ENCODE data around the gene WDR6.

WDR6 gene, protein sequence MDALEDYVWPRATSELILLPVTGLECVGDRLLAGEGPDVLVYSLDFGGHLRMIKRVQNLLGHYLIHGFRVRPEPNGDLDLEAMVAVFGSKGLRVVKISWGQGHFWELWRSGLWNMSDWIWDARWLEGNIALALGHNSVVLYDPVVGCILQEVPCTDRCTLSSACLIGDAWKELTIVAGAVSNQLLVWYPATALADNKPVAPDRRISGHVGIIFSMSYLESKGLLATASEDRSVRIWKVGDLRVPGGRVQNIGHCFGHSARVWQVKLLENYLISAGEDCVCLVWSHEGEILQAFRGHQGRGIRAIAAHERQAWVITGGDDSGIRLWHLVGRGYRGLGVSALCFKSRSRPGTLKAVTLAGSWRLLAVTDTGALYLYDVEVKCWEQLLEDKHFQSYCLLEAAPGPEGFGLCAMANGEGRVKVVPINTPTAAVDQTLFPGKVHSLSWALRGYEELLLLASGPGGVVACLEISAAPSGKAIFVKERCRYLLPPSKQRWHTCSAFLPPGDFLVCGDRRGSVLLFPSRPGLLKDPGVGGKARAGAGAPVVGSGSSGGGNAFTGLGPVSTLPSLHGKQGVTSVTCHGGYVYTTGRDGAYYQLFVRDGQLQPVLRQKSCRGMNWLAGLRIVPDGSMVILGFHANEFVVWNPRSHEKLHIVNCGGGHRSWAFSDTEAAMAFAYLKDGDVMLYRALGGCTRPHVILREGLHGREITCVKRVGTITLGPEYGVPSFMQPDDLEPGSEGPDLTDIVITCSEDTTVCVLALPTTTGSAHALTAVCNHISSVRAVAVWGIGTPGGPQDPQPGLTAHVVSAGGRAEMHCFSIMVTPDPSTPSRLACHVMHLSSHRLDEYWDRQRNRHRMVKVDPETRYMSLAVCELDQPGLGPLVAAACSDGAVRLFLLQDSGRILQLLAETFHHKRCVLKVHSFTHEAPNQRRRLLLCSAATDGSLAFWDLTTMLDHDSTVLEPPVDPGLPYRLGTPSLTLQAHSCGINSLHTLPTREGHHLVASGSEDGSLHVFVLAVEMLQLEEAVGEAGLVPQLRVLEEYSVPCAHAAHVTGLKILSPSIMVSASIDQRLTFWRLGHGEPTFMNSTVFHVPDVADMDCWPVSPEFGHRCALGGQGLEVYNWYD

DNA sequence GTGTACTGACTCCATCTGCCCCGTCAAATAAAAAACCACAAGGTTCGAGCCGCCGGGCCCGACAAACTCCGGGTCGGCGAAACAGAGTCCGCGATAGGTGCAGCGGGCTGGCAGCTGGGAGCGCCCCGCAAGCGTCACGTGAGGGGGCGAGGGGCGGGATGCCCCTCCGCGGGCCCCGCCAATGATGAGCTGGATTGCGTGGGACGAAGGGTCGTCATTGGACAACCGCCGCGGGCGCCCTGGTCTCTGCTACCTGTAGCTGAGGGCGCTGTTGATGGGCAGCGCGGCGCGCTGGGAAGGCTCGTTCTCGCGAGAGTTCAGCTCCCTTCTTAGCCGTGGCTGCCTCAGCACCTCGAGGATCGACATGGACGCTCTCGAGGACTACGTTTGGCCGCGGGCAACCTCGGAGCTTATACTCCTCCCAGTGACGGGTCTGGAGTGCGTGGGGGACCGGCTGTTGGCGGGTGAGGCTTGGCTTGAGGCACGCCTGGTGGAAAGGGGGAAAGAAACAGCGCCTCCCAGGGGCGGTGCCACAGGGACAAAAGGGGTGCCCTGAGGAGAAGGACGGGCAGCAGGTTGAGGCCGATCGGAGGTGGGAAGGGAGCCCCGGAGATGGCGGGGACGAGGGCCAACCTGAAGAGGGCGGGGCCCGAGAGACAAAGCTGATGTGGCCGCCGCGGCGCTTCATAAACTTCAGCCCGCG is at the start of gene WDR6:
Gene WDR6, plus strand, starts transcription at position 324 of the 703 bp plus-strand sequence. Its CDS starts 41 bp downstream, at position 365.
- no peak for TF ChIP-seq ZNF274 (IDR thresholded peaks at IDR 0.05; ENCODE audit: low read depth, low read length)
- peak within 1 kb of the TSS; percentile 91 for H3K4me3 ChIP-seq (ENCODE audit: low read length)

DNA sequence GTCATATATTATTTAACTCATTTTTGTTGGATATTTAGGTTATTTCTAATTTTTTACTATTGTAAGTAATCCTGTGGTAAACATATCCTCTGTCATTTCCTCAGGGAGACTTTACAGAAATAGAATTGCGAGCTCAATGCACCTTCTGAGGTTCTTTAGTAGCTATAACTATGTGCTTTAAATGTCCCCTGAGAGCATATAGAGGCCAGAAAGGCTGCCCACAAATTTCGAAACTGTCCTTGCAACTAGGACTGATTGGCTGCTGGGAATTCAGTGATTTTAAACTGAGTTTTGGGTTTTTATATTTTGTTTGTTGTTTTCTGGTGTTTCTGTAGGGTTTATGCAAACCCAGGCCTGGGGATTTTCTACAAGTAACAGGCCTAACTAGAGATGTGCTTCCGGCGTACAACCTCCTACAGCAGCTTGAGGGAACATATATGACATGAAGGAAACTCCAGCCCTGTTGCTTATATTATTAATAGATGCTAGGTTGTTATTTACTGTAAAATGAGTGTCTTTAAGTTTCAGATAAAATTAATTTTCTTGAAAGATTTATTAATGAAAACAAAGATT is 46.3 kb upstream of the WDR6 start:
- no peak overlapping the region for H3K4me3 ChIP-seq (ENCODE audit: low read length)
- TF ChIP-seq ZNF274 (IDR thresholded peaks at IDR 0.05; ENCODE audit: low read depth, low read length) = no peak

DNA sequence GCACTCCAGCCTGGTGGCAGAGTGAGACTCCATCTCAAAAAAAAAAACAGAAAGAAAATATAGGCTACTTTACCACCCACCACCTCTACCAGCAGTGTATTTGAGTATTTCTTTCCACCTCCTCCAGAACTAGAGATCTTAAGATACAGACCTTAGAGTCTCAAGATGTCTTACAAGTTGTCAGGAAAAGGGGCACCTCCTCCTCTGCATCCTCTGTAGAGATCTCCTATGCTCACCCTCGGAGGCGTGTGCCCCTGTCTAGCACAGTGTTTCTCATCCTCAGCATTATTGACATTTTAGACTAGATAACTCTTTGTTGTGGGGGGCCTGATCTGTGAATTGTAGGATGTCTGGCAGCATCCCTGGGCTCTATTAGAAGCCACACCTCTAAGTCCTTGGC is 44.9 kb upstream of the WDR6 start:
- no peak for TF ChIP-seq ZNF274 (IDR thresholded peaks at IDR 0.05; ENCODE audit: low read depth, low read length)

GRCh38 chr3:48962939-48963338 is 44.3 kb upstream of the WDR6 start:
- TF ChIP-seq ZNF274 (IDR thresholded peaks at IDR 0.05; ENCODE audit: low read depth, low read length) = no peak
- no peak overlapping the region for H3K4me3 ChIP-seq (ENCODE audit: low read length)

More for the DNA sequence above, 44.9 kb upstream of the WDR6 start:
- no peak overlapping the region for H3K4me3 ChIP-seq (ENCODE audit: low read length)

GRCh38 chr3:48963591-48963990 is 43.6 kb upstream of the WDR6 start:
- H3K4me3 ChIP-seq (ENCODE audit: low read length) = no peak overlapping the region
- no peak for TF ChIP-seq ZNF274 (IDR thresholded peaks at IDR 0.05; ENCODE audit: low read depth, low read length)

- no peak overlapping the region for H3K4me3 ChIP-seq (ENCODE audit: low read length)
- TF ChIP-seq ZNF274 (IDR thresholded peaks at IDR 0.05; ENCODE audit: low read depth, low read length) = no peak
Measured at GRCh38 chr3:48966367-48966766, 40.8 kb upstream of the WDR6 start.

DNA sequence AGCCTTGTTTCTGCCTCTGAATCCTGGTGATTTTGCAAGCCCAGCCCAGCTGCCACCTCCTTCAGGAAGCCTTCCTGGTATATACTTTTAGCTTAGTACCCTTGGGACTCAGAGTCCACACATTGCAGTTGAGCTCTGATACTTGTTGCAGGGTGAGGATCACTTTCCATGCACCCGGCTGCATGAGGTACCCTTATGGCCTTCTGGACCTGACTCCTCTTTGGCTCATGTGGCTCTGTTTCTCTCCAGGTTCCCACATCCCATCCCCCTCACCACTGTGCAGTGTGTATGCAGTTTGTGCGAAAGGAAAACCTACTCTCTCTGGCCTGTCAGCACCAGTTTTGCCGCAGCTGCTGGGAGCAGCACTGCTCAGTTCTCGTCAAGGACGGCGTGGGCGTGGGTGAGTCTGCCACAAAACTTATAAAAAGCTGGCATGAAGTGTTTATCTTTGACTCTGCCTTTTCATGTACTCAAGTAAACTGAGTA is 40.3 kb upstream of the WDR6 start:
- no peak for TF ChIP-seq ZNF274 (IDR thresholded peaks at IDR 0.05; ENCODE audit: low read depth, low read length)
- H3K4me3 ChIP-seq (ENCODE audit: low read length) = no peak overlapping the region

DNA sequence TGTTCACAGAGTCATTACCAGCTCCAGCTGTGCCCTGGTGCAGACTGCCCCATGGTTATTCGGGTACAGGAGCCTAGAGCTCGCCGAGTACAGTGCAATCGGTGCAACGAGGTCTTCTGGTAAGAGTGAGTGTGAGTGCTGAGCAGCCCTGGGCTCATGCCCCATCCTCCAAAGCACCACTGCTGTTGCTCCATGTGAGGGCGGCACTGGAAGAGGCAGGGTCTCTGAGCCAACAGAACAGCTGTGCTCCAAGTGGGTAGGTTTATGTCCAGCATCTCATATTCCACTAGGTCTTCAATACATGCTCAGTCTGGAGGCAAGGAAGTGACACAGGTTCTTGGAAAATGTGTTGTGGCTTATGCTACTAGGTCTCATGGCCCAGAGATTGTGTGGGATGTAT is 36.6 kb upstream of the WDR6 start:
- no peak for TF ChIP-seq ZNF274 (IDR thresholded peaks at IDR 0.05; ENCODE audit: low read depth, low read length)

GRCh38 chr3:48974076-48974864 is 32.9 kb upstream of the WDR6 start:
- no peak for TF ChIP-seq ZNF274 (IDR thresholded peaks at IDR 0.05; ENCODE audit: low read depth, low read length)
- no peak overlapping the region for H3K4me3 ChIP-seq (ENCODE audit: low read length)

More for the DNA sequence above, 36.6 kb upstream of the WDR6 start:
- H3K4me3 ChIP-seq (ENCODE audit: low read length) = no peak overlapping the region

GRCh38 chr3:48979451-48979850 is 27.7 kb upstream of the WDR6 start:
- no peak overlapping the region for H3K4me3 ChIP-seq (ENCODE audit: low read length)
- no peak for TF ChIP-seq ZNF274 (IDR thresholded peaks at IDR 0.05; ENCODE audit: low read depth, low read length)

DNA sequence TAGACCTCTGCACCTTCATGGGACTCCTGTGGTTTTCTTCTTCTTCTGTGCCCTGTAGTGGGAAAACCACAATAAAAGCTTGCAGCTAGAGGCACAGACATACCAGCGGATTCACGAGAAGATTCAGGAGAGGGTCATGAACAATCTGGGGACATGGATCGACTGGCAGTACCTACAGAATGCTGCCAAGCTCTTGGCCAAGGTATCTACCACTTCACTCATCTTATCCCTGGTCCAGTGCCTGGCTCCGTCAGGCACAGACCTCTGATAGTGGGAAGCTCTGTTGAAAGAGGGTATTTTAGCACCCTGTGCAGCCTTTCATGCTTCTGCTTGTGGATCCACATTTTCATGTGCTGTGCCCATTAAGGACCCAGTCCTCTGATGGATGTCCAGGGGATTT is 26.9 kb upstream of the WDR6 start:
- H3K4me3 ChIP-seq (ENCODE audit: low read length) = no peak overlapping the region
- TF ChIP-seq ZNF274 (IDR thresholded peaks at IDR 0.05; ENCODE audit: low read depth, low read length) = no peak

DNA sequence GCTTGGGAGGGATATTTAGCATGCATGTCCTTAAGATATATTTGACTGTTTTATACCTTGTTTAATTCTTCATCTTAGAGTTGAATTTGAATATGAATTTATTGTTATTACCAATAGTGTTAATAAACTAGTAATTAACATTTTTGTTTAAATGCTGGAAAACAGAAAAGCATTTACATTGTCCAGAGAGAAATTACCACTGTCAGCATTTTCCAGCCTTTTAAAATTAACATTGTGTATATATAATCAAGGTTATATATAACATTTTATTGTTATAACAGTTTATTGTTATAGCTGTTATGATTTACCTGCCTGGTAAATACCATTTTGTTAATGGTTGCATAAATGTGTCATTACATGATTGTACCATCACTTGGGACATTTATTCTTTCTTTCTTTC is 25.2 kb upstream of the WDR6 start:
- H3K4me3 ChIP-seq (ENCODE audit: low read length) = no peak overlapping the region
- no peak for TF ChIP-seq ZNF274 (IDR thresholded peaks at IDR 0.05; ENCODE audit: low read depth, low read length)

- H3K4me3 ChIP-seq (ENCODE audit: low read length) = no peak overlapping the region
- no peak for TF ChIP-seq ZNF274 (IDR thresholded peaks at IDR 0.05; ENCODE audit: low read depth, low read length)
Measured at GRCh38 chr3:48982686-48983085, 24.5 kb upstream of the WDR6 start.
